Panc1 (cell line): Measurements from ENCODE around the gene CHAF1B. TPM values are rescaled to one million over a fixed set of nuclear protein-coding genes. Genes with fewer than 3 reads are reported as not detected.

ENCODE experiments used
- ATAC-seq: fragments of 200-7000 bp; cut with Tn5 transposase; 2 replicates; pipeline ENCODE4 v1.9.1; 2020; ENCODE audit warnings: mild to moderate bottlenecking, moderate library complexity
- BruUV-seq: library from RNA; stranded (reverse); fragments of 400-500 nt; replicated peaks from 2 replicates; lab custom pipeline; 2021; lab: Mats Ljungman, UMichigan
- CTCF ChIA-PET: fragments of 300-600 bp; sonication (Branson Sonifier 250); formaldehyde crosslinking; loops from one replicate; lab custom pipeline; 2022; ENCODE audit warnings: antibody characterized with exemption; lab: Charles Lee
- POLR2A ChIA-PET: fragments of 300-600 bp; sonication (Branson Sonifier 250); formaldehyde crosslinking; loops from one replicate; lab custom pipeline; 2022; ENCODE audit warnings: antibody characterized with exemption; lab: Charles Lee
- DNase-seq: peaks from one replicate; pipeline ENCODE4 v3.0.0-alpha.2; 2010; ENCODE audit warnings: low read depth, low spot score
- H3K27ac ChIP-seq: 2 replicates; pipeline ENCODE4 v1.5.1; 2011; ENCODE audit warnings: mild to moderate bottlenecking, low read length, inconsistent platforms
- H3K27me3 ChIP-seq: fragments of 200-500 bp; sonication (Bioruptor generic); 2 replicates; pipeline ENCODE4 v1.6.0; 2014; ENCODE audit warnings: low read length, inconsistent platforms; ENCODE audit not compliant: control insufficient read depth, insufficient read depth
- H3K36me3 ChIP-seq: fragments of 200-500 bp; sonication (Bioruptor generic); 2 replicates; pipeline ENCODE4 v1.5.1; 2014; ENCODE audit warnings: inconsistent platforms, mild to moderate bottlenecking, low read length, moderate library complexity; ENCODE audit not compliant: control insufficient read depth, insufficient read depth
- H3K4me1 ChIP-seq: 2 replicates; pipeline ENCODE4 v1.5.1; 2011; ENCODE audit warnings: inconsistent platforms, mild to moderate bottlenecking, low read length, moderate library complexity; ENCODE audit not compliant: control insufficient read depth, insufficient read depth
- H3K4me3 ChIP-seq, 2 experiments: 2 replicates each; pipeline ENCODE4 v1.5.1; 2011 to 2012; ENCODE audit warnings: low read depth in 2 of 2, low read length in 2 of 2, mild to moderate bottlenecking in 2 of 2, inconsistent platforms in 1 of 2, moderate library complexity in 1 of 2
- H3K9me3 ChIP-seq: fragments of 200-500 bp; sonication (Bioruptor generic); 2 replicates; pipeline ENCODE4 v1.5.1; 2014; ENCODE audit warnings: low read depth, mild to moderate bottlenecking, inconsistent platforms, low read length, moderate library complexity; ENCODE audit not compliant: control insufficient read depth, insufficient read depth
- CTCF ChIP-seq: fragments of 450-650 bp; IDR thresholded peaks from 2 replicates; pipeline ENCODE4 v1.5.1; 2017; ENCODE audit warnings: mild to moderate bottlenecking
- POLR2AphosphoS5 ChIP-seq: IDR thresholded peaks from 2 replicates; pipeline ENCODE4 v1.6.1; 2012; ENCODE audit warnings: mild to moderate bottlenecking, low read depth, low read length, moderate library complexity
- REST ChIP-seq, 2 experiments: IDR thresholded peaks; 2 replicates each; pipeline ENCODE4 v1.6.1; 2011 to 2012; ENCODE audit warnings: low read depth in 2 of 2, control low read depth in 1 of 2, low read length in 1 of 2, mild to moderate bottlenecking in 1 of 2, moderate library complexity in 1 of 2; ENCODE audit not compliant: insufficient read depth in 1 of 2
- SIN3A ChIP-seq: IDR thresholded peaks from 2 replicates; pipeline ENCODE4 v1.6.1; 2012; ENCODE audit warnings: low read depth, mild to moderate bottlenecking, low read length, moderate library complexity, borderline replicate concordance; ENCODE audit not compliant: insufficient read depth
- TCF7L2 ChIP-seq: IDR thresholded peaks from 2 replicates; pipeline ENCODE4 v1.6.1; 2011; ENCODE audit warnings: mild to moderate bottlenecking, low read depth, low read length, inconsistent platforms
- in situ Hi-C: cut with HindIII; loops from 2 replicates; pipeline ENCODE4 v1.10.0; 2016; ENCODE audit warnings: low sequenced_read_pairs, low pct_unique_long_range_greater_than_20kb
- intact Hi-C: fragments of 100-400 bp; cut with micrococcal nuclease; formaldehyde crosslinking; loops from one replicate; pipeline ENCODE4 v1.10.0; 2022; ENCODE audit not compliant: unreplicated experiment
- total RNA-seq: library from RNA; stranded (reverse); gene quantifications from one replicate; pipeline ENCODE4 v1.2.1, GENCODE V29; 2021; ENCODE audit not compliant: unreplicated experiment

CHAF1B gene
- total RNA-seq, 1 experiment from 2014 or later: 18.4 TPM

- no peak overlapping the region for H3K4me3 ChIP-seq
- CTCF ChIA-PET: interaction anchor here (1.4 kb wide), 1 partner anchor 11 kb away, joined by 3 read pairs; no protein-coding TSS in a partner anchor
- ATAC-seq (no peak), DNase-seq (no peak)
- no peaks in the 10 kb centered on the region for H3K36me3 ChIP-seq
- H3K27me3 ChIP-seq: no peaks in the 10 kb centered on the region
- no peak for TF ChIP-seq SIN3A
- TF ChIP-seq POLR2AphosphoS5: no peak
- no peak for TF ChIP-seq TCF7L2
- no peak for TF ChIP-seq CTCF
- no peak for TF ChIP-seq REST (IDR thresholded peaks at IDR 0.05; ENCODE audit: insufficient read depth in 1 of 2, low read depth in 2 of 2, low read length in 1 of 2)
- intact Hi-C loops: no loop called here
- POLR2A ChIA-PET: no interaction called here
- no peak overlapping the region for H3K27ac ChIP-seq
- no TSS peak for BruUV-seq
- in situ Hi-C loops: no loop called here
- H3K4me1 ChIP-seq: peaks cover 16% of the 10 kb centered on the region
- no peaks in the 10 kb centered on the region for H3K9me3 ChIP-seq
These were observed 48.0 kb downstream of the CHAF1B start for GRCh38 chr21:36433059-36433709.

GRCh38 chr21:36434144-36434543 is 49.0 kb downstream of the CHAF1B start:
- H3K27ac ChIP-seq: peak overlapping the region; percentile 17; the same call in 1 of the 2 replicates
- no TSS peak for BruUV-seq
- no peak for ATAC-seq
- DNase-seq: no peak
- CTCF ChIA-PET: no interaction called here
- POLR2A ChIA-PET: no interaction called here
- intact Hi-C loops (no loop called here), in situ Hi-C loops (no loop called here)
- H3K4me3 ChIP-seq: no peak overlapping the region
- H3K27me3 ChIP-seq: no peaks in the 10 kb centered on the region
- TF ChIP-seq POLR2AphosphoS5: no peak
- no peaks in the 10 kb centered on the region for H3K36me3 ChIP-seq
- H3K9me3 ChIP-seq: no peaks in the 10 kb centered on the region
- H3K4me1 ChIP-seq: peaks cover 10% of the 10 kb centered on the region; the same call in 1 of the 2 replicates
